HG03045 (cell line): ENCODE measurements around the gene CDC14A.
"Not testable (repeated sequence)": the region's sequence is repeated elsewhere in the genome, so short reads cannot be mapped to it uniquely, and the experiment has no call there.

ENCODE experiments used
- ATAC-seq: cut with Tn5 transposase; IDR thresholded peaks from one replicate; pipeline ENCODE4 v1.9.1; 2021; ENCODE audit warnings: mild to moderate bottlenecking, moderate library complexity; ENCODE audit not compliant: unreplicated experiment

The CDC14A gene

GRCh38 chr1:100331146-100331545 lies 21.2 kb upstream of the CDC14A start:
- ATAC-seq: not testable (repeated sequence)

DNA sequence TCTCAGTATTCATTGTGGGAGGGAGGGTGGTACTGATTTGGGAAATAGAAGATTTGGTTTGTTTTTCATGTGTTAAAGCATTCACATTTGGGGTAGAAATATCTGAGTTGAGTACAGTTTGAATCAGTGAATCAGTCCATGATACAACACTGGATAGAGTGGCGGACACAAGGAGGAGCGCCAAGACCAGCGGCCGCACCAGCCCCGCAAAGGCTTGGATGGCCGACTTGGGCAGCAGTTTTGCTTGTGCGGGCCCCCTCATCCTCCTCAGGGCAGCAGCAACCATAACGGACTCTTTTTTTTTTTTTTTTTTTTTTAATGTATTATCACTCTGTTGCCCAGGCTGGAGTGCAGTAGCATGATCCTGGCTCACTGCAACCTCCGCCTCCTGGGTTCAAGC lies 20.0 kb upstream of the CDC14A start:
- ATAC-seq: no peak

- no peak for ATAC-seq
Measured at GRCh38 chr1:100335436-100335835, 16.9 kb upstream of the CDC14A start.

DNA sequence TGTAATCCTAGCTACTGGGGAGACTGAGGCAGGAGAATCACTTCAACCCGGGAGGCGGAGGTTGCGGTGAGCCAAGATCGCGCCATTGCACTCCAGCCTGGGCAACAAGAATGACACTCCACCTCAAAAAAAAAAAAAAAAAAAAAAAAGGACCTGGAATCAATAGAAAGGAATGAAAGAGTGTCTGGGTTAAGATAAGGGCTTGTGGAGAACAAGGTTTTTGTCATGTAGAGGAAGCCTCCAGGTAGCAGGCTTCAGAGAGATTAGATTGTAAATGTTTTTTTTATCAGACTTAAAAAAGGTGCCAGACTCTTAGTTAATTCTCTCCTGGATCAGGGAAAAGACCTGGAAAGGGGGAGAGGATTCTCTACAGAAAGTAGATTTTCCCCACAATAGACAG lies 14.4 kb upstream of the CDC14A start:
- not testable (repeated sequence) for ATAC-seq

GRCh38 chr1:100339735-100340134 lies 12.6 kb upstream of the CDC14A start:
- not testable (repeated sequence) for ATAC-seq

DNA sequence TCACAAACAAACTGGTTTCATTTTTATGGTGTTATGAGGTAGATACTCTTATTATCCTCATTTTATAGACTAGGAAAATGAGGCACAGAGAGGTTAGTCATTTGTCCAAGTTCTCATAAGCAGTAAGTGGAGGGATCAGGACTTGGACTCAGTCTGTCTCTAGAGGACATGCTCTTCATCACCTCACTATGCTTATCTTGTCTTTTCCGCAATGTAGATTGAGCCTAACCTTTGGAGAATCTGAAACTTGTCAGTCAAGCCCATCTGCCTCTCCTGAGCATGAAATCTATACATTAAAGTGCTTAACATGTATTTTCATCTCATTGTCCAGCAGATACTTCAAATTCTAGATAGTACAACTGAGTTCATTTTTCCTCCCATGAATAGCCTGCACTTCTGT lies 11.8 kb upstream of the CDC14A start:
- ATAC-seq: no peak

- no peak for ATAC-seq
Measured at GRCh38 chr1:100342348-100342747, 10.0 kb upstream of the CDC14A start.

DNA sequence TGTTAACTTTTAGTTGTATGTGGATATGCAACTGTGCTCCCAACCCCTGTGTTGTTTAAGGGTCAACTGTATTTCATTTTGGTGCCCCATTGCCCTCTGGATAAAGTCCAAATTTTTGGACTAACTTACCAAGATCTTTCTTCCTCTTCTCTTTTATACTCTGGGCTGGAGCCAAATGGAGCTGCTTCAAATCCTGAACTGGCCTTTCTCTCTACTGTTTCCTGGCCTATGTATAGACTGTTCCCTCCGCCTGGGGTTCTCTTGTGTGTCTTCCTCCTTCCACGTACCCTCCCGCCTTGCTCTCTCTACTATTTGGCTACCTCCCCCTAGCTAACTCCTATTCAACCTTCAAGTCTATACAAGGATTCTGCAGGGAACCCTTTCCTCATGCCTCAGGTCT lies 8.4 kb upstream of the CDC14A start:
- ATAC-seq: no peak

- ATAC-seq: no peak
Measured at GRCh38 chr1:100344774-100345173, 7.5 kb upstream of the CDC14A start.

GRCh38 chr1:100346387-100346786 lies 5.9 kb upstream of the CDC14A start:
- ATAC-seq: no peak

DNA sequence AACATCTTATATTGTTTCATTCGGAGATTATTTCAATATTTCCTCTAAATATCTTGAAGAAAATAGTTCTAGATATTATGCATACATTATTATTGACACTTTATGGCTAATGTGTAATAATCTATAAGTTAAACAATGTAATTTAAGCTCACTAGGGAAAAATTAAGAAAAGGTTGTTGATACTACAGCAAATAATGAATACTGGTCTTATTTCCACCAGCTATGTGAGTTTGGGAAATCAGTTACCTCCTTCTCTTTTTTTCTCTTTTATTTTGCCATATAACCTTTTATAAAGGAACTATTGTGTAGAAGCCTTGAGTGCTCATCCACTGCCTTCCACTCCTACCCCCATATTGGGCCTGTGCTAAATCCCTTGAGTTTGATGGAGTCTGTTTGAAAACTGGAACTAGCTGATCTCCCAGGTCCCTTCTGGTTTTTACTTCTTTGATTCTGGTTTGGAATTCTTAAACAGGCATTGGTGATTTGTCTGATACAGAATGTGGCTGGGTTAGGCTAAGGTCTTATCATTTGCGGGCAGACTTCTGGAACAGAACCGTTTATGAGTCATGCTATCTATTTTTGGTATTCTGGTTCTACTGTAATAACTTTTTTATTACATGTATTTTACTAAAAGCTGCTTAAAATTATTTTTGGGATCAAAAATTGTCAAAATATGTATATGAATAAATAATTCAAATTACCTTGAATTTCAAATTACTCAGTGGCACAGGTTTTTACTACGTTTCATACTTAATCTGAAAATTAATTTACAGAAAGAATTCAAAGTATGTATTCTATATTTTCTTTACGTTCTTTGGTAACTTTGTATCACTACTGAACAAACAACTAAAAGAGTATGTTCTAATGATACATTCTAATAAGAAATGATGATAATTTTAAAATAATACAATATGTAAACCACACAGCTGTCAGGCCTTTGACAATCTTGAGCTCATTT lies 5.0 kb upstream of the CDC14A start:
- no peak for ATAC-seq

- ATAC-seq: no peak
Measured at GRCh38 chr1:100348549-100349144, 3.7 kb upstream of the CDC14A start.

- ATAC-seq: no peak
Measured at GRCh38 chr1:100349246-100349645, 3.1 kb upstream of the CDC14A start.

- no peak for ATAC-seq
Measured at GRCh38 chr1:100350787-100351094, 1.6 kb upstream of the CDC14A start.

DNA sequence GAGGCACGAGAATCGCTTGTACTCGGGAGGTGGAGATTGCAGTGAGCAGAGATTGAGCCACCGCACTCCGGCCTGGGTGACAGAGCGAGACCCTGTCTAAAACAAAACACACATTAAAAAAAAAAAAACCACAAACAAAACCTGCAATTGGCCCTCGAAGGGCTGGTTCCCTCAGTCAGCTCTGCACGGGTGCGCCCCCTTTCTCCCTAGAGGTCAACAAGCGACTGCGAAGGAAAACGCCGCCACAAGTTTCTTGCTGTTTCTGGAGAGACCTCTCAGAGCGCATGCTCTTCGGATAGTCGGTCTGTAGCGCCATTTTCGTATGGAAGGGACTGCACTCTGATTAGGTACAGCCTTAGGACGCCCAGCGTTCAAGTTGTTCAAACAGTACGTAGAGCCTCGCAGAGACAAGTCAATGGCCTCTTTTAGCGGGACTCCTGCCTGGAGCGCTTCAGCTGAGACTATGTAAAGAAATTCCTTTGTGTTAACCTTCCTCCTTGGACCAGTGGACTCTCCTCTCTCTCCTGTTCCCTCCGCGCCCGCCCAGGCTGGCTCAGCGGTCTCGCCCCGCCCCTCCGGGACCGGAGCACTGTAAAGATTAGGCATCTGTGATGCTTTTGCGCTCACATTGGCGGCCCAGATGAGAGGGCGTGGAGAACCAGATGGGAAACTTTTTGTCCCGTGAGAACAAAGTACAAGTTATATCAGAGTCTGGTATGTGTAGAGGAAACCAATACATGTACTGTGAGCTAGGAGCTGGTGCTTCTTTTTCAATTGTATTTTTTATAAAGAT lies 1.0 kb upstream of the CDC14A start:
- ATAC-seq: peak; percentile 64

GRCh38 chr1:100353071-100353801 lies 930 bp downstream of the CDC14A start:
- peak; percentile 26 for ATAC-seq

DNA sequence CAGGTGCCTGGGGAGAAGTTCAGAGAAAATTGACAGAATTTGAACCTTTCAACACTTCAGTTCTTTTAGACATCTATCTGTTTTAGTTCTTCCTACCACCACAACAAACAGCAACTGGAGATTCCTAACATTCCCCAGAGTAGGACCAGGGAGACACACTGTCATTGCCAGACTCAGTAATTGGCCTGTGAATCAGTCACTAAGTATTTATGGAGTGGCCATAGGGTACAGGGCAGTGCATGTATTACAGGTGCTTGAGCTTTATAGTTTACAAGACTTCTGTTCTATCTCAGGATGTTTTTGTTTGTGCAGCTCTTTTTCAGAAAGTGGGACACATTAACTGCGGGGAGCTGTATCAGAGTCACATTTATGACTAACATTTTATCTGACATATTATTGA lies 1.7 kb downstream of the CDC14A start:
- ATAC-seq: no peak

DNA sequence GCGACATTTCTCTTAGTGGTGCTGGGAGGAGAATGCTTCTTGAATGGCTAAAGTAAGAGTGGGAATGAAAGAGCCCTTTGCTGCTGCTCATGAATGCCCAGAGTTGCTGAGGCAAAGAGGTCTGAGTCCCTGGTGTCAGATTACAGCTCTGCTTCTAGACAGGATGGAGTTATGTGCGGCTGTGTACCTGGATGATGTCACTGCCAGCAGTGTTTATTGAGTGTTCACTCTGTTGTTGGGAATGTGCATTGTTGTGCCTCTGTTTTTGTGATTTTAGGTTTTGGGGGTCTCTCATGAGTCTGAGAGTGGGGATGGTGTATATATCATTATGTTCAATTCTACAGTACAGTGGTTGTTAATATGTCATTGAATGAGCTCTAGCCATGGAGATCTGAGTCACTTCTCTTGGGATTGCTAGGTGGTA lies 2.7 kb downstream of the CDC14A start:
- no peak for ATAC-seq

- no peak for ATAC-seq
Measured at GRCh38 chr1:100358210-100358609, 5.9 kb downstream of the CDC14A start.

DNA sequence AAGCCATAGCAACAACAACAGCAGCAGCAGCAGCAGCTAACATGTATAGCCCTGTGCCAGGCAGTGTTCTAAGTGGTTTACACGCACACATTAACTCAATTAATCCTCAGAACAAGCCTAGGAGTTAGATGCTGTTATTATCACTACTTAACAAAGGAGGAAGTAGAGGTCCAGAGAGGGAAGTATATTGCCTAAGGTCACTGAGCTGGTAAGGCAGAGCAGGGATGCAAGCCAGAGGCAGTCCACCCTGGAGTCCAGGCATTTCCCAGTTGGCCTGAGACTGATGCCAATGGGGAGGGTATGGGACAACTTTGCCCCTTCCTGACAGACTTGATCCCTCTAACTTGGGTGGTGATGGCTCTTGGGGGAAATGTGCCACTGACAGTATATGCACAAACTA lies 6.8 kb downstream of the CDC14A start:
- ATAC-seq: no peak
